Naive B cell (primary cell): Measurements from ENCODE around the gene UXT. TPM values are rescaled to one million over a fixed set of nuclear protein-coding genes. Genes with fewer than 3 reads are reported as not detected.
A peak's percentile ranks its signal among the peaks of the same experiment; 100 is the strongest.
"Not testable (repeated sequence)": the region's sequence is repeated elsewhere in the genome, so short reads cannot be mapped to it uniquely, and the experiment has no call there.

ENCODE experiments used
- ATAC-seq, 2 donors: fragments of 150-1000 bp; cut with Tn5 transposase; 2 replicates each; pipeline ENCODE4 v1.10.0; 2021; ENCODE audit warnings: low read depth in 2 of 2, mild to moderate bottlenecking in 2 of 2, moderate library complexity in 2 of 2
- DNase-seq: peaks from one replicate; pipeline ENCODE4 v3.0.0; 2022
- H3K27ac Mint-ChIP-seq, 6 donors: one replicate each; pipeline ENCODE4 v1.8.0; 2020 to 2022; ENCODE audit warnings: mild to moderate bottlenecking in 6 of 6, mixed read lengths in 6 of 6, moderate library complexity in 5 of 6, inconsistent platforms in 2 of 6
- H3K27me3 Mint-ChIP-seq, 3 donors: one replicate each; pipeline ENCODE4 v1.8.0; 2021 to 2022; ENCODE audit warnings: mixed read lengths in 3 of 3, mild to moderate bottlenecking in 1 of 3
- H3K36me3 Mint-ChIP-seq, 2 donors: one replicate each; pipeline ENCODE4 v1.8.0; 2020 to 2022; ENCODE audit warnings: mixed read lengths in 2 of 2, inconsistent platforms in 1 of 2, mild to moderate bottlenecking in 1 of 2
- H3K4me1 Mint-ChIP-seq, 3 donors: one replicate each; pipeline ENCODE4 v1.8.0; 2020 to 2022; ENCODE audit warnings: mixed read lengths in 3 of 3, inconsistent platforms in 1 of 3, mild to moderate bottlenecking in 1 of 3, moderate library complexity in 1 of 3
- H3K4me3 Mint-ChIP-seq, 8 donors: one replicate each; pipeline ENCODE4 v1.8.0; 2020 to 2022; ENCODE audit warnings: mild to moderate bottlenecking in 8 of 8, mixed read lengths in 8 of 8, moderate library complexity in 8 of 8, inconsistent platforms in 2 of 8
- H3K9me3 Mint-ChIP-seq, 7 donors: one replicate each; pipeline ENCODE4 v1.8.0; 2020 to 2022; ENCODE audit warnings: mixed read lengths in 7 of 7, mild to moderate bottlenecking in 5 of 7, inconsistent platforms in 2 of 7, moderate library complexity in 1 of 7
- polyA plus RNA-seq, 6 donors: library from polyadenylated mRNA; unstranded; fragments of 300-500 nt; fragmentation: Illumina TruSeq; gene quantifications; one replicate each; pipeline ENCODE4 v1.2.3, GENCODE V29; 2021; ENCODE audit warnings: low read depth in 6 of 6

UXT gene, protein sequence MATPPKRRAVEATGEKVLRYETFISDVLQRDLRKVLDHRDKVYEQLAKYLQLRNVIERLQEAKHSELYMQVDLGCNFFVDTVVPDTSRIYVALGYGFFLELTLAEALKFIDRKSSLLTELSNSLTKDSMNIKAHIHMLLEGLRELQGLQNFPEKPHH
- 100 to 1,000 TPM; 281 to 349 (median 329) TPM for polyA plus RNA-seq

DNA sequence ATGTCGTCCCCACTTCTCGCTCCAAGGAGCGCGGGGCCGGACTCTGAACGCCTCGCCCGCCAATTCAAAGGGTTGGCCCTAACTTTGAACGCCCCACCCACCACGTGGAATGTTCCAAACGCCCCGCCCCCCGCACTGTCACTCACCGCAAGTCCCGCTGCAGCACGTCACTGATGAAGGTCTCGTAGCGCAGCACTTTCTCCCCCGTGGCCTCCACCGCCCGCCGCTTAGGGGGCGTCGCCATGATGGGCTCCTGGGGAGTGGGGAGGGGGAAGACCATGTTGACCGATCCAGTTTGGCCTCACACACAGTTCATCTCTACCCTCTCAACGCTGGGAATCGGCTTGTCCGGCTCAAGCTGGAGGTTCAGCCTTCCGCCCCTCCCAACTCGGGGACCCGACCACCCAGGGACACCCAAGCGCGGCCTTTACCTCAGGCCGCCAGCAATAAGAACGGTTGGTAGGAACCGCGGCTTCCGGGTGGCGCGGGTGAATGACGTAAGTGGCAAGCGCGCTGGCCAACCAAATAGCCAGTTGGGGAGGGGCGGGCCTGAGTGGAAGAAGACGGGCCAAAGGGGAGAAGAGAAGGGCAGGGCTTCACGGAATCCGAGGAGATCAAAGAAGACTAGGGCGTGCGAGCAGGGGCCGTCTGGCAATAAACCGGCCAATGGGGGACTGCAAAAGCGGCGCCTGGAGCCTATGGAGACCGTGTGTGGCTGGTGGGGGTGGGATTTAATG lies at the start of gene UXT:
TSS of gene UXT (minus strand) at position 497 of the 737 bp plus-strand sequence. CDS start at position 244, 253 bp downstream.
- Mint-ChIP-seq H3K9me3 (peaks cover 0 to 4% (median 0%) of the 10 kb centered on the region in 7 donors), H3K27ac (peak within 1 kb of the TSS; percentile 94 to 99 (median 98)), H3K4me1 (peaks cover 8 to 17% (median 17%) of the 10 kb centered on the region in 3 donors), H3K36me3 (peaks cover 10 to 13% of the 10 kb centered on the region in 2 donors), H3K27me3 (no peaks in the 10 kb centered on the region), H3K4me3 (peak within 1 kb of the TSS; percentile 77 to 97 (median 91))
- ATAC-seq (peak; percentile 78 to 79), DNase-seq (peak; percentile 90)

DNA sequence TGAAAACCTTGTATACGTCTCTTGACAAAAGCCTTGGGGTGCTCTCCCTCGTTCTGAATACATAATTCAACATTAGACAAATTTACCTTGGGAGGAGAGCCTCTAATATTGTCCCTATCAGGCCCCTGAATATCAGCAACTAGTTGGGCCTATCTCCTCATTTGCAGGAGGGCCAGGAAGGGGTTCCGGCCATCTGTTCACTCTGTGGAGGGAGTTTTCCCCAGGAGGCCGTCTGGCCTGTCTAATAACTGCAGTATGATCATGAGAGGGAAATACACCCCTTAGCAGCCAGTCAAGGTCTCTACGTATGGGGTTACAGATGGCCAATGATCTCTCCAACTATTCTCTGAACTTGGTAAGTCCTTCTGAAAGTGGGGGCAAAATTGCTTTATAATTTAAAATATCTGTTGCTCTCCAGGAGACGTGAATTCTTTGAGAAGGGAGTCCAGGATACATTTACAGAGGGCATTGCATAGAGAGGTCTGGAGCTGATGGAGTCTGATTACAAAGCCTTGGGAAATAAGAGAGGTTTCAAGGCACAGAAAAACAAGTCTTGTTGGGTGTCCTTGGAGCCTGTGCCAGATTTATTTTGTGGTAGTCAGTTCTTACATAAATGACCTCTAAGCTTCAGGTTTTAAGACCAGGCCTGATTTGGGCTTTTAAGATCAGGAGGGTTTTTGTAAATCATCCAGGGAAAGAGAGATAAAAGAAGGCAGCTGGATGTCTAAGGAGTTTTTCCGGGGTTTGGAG lies 48.2 kb upstream of the UXT start:
- Mint-ChIP-seq H3K4me3 (no peak overlapping the region), H3K36me3 (no peaks in the 10 kb centered on the region), H3K27ac (no peak overlapping the region), H3K27me3 (peaks cover 0 to 42% (median 29%) of the 10 kb centered on the region in 3 donors), H3K9me3 (peaks cover 0 to 2% (median 0%) of the 10 kb centered on the region in 7 donors), H3K4me1 (no peaks in the 10 kb centered on the region)
- ATAC-seq (no peak), DNase-seq (no peak)

DNA sequence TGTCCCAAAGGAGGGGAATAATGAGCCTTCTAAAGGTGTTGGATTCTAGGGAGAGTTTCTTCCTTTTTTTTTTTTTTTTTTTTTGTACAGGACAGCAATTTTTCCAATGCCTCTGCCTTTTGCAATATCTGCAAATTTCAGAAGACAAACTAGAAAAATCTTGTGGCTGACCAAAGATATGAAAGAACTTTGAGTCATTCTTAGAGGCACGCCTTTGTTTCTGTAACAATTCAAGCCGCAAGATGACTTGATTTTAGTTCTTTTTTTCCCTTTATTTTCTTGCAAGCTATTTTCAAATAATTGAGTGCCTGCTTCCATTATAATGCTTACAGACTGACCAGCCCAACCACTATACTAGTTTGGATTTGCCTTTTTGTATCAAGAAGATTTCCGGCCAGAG lies 47.6 kb upstream of the UXT start:
- H3K4me1 Mint-ChIP-seq, result no peaks in the 10 kb centered on the region
- H3K27me3 Mint-ChIP-seq, result peaks cover 0 to 42% (median 29%) of the 10 kb centered on the region in 3 donors
- no peak overlapping the region for H3K27ac Mint-ChIP-seq
- DNase-seq, result no peak
- ATAC-seq, result no peak
- H3K36me3 Mint-ChIP-seq, result no peaks in the 10 kb centered on the region
- H3K4me3 Mint-ChIP-seq, result no peak overlapping the region
- no peaks in the 10 kb centered on the region for H3K9me3 Mint-ChIP-seq

DNA sequence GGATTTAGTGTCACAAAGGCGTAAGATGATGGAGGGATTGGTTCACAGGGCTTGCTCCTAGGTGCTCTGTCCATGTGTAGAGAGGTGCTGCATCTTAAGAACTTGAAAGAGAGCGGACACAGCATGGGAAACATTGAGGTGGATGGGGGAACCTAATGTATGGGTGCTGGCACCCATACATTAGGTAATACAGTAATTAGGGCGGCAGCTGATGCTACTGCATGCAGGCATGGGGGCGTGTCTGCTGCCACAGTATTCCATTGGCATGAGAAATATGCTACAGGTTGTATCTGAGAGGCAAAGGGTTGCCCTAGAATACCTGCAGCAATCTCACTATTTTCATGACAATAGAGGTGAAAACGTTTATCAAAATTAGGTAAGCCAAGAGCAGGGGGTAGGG lies 45.8 kb upstream of the UXT start:
- Mint-ChIP-seq H3K27me3 (peaks cover 4 to 44% (median 30%) of the 10 kb centered on the region in 3 donors), H3K9me3 (no peaks in the 10 kb centered on the region), H3K27ac (no peak overlapping the region), H3K4me3 (no peak overlapping the region), H3K4me1 (no peaks in the 10 kb centered on the region), H3K36me3 (no peaks in the 10 kb centered on the region)
- no peak for ATAC-seq
- DNase-seq, result no peak

DNA sequence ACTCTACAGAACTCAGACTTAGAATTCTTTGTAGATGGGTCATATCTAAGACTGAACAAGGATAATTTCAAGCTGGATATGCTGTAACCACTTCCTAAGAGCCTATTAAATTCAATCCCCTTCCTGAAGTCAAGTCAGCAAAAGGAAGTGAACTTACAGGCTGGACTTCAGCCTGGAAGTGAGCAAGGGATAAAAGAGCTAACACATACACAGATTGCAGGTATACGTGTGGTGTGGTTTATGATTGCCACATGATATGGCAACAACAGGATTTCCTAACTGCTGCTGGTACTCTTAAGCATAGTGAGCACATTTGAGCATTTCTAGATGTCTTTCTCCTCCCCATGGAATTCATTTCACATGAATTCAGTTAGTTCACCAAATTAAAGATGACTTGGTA lies 38.2 kb upstream of the UXT start:
- no peak for DNase-seq
- no peaks in the 10 kb centered on the region for H3K36me3 Mint-ChIP-seq
- no peak overlapping the region for H3K27ac Mint-ChIP-seq
- H3K4me3 Mint-ChIP-seq, result no peak overlapping the region
- no peak for ATAC-seq
- no peaks in the 10 kb centered on the region for H3K4me1 Mint-ChIP-seq
- peaks cover 4 to 30% (median 11%) of the 10 kb centered on the region in 3 donors for H3K27me3 Mint-ChIP-seq
- peaks cover 0 to 7% (median 2%) of the 10 kb centered on the region in 7 donors for H3K9me3 Mint-ChIP-seq

DNA sequence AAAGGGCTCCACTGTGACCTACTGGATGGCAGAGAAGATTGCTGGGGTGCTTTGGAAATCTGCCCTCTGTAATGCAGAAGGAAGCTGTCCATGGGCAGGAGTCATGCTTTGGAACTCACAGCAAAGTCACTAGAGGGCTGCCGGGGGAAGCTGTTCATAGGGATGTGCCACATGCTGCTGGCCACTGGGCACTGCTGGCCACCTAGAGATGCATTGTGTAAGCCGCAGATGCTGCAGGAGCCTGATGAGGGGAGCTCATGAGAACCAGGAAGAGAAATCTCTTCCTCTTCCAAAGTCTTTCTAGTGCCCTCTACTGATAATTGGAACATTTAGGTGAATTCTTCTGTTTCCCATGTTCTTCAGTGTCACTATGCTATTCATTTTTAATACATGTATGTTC lies 31.2 kb upstream of the UXT start:
- no peaks in the 10 kb centered on the region for H3K4me1 Mint-ChIP-seq
- H3K4me3 Mint-ChIP-seq, result no peak overlapping the region
- ATAC-seq, result no peak
- H3K9me3 Mint-ChIP-seq, result no peaks in the 10 kb centered on the region
- H3K27me3 Mint-ChIP-seq, result peaks cover 19 to 41% (median 25%) of the 10 kb centered on the region in 3 donors
- H3K27ac Mint-ChIP-seq, result no peak overlapping the region
- no peak for DNase-seq
- H3K36me3 Mint-ChIP-seq, result no peaks in the 10 kb centered on the region

DNA sequence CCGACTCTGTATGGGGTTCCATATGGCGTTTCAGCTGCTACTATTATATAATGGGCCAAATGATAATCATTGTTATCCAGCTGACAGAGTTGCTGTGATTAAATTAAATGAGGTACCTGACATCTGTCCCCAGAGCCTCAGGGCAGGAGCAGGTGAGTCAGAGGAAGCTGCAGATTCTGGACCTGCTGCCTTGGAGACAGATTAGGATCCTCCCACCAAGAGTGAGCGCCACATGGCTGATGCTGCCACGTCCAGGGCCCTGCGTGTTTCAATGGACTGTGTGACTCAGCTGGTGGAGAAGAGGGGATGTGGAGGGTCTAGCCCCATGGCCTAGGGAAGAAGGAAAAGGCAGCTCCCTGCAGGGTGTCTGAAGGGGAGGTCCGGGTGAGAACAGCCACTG lies 28.3 kb upstream of the UXT start:
- no peaks in the 10 kb centered on the region for H3K9me3 Mint-ChIP-seq
- no peak overlapping the region for H3K4me3 Mint-ChIP-seq
- no peak for DNase-seq
- H3K4me1 Mint-ChIP-seq, result no peaks in the 10 kb centered on the region
- ATAC-seq, result no peak
- peaks cover 19 to 53% (median 39%) of the 10 kb centered on the region in 3 donors for H3K27me3 Mint-ChIP-seq
- H3K36me3 Mint-ChIP-seq, result no peaks in the 10 kb centered on the region
- no peak overlapping the region for H3K27ac Mint-ChIP-seq

DNA sequence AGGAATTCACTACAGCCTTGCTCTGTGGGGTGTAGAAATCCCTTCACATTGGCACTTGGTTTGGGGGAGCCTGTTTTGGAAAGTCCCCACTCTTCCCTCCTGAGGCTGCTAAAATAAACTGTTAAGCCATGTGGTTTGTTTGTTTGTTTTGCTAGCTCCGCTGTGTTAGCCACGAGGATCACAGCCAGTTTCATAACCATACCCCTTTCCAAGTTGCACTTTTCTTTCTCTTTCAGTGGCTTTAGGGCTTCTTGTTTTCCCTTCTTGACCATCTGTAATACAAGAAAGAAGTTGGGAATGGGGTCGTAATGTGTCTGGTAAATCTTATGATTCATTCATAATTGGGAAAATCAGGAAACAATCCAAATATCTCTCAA lies 24.8 kb upstream of the UXT start:
- H3K27me3 Mint-ChIP-seq, result peaks cover 12 to 46% (median 37%) of the 10 kb centered on the region in 3 donors
- peaks cover 0 to 2% (median 0%) of the 10 kb centered on the region in 7 donors for H3K9me3 Mint-ChIP-seq
- ATAC-seq, result no peak
- no peaks in the 10 kb centered on the region for H3K36me3 Mint-ChIP-seq
- H3K4me1 Mint-ChIP-seq, result no peaks in the 10 kb centered on the region
- H3K4me3 Mint-ChIP-seq, result no peak overlapping the region
- H3K27ac Mint-ChIP-seq, result no peak overlapping the region
- no peak for DNase-seq

DNA sequence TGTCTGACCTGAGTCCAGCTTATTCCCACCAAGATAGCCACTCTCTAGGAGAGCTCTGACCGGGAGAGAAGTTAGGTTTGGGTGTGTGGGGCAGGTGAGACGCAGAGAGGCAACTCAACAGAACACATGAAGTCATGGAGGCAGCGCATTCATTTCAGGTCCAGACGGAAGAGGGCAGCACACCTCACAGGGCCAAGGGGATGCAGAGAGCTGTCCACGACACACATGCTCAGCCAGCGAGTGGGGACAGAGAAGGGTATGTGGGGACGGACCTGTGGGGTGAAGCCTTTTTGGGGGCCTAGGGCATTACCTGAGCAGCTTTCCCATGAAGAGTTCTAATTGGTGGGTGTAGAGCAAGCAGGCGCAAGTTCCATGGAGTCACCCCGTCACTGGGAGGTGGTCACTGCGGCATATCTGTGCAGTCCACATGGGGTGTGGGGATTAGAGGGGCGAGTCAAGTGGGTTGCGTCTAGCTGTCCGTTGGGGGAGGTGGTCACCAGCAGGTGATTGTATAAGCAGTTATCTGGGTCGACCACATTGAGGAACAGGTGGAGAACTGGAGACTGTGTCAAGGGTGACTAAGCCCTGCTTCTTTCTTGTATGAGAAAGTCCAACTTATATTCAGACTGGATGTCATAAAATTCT lies 24.3 kb upstream of the UXT start:
- H3K27ac Mint-ChIP-seq, result no peak overlapping the region
- H3K4me1 Mint-ChIP-seq, result no peaks in the 10 kb centered on the region
- no peaks in the 10 kb centered on the region for H3K36me3 Mint-ChIP-seq
- peaks cover 12 to 47% (median 38%) of the 10 kb centered on the region in 3 donors for H3K27me3 Mint-ChIP-seq
- H3K9me3 Mint-ChIP-seq, result peaks cover 0 to 2% (median 0%) of the 10 kb centered on the region in 7 donors
- no peak overlapping the region for H3K4me3 Mint-ChIP-seq
- ATAC-seq, result no peak
- DNase-seq, result no peak

DNA sequence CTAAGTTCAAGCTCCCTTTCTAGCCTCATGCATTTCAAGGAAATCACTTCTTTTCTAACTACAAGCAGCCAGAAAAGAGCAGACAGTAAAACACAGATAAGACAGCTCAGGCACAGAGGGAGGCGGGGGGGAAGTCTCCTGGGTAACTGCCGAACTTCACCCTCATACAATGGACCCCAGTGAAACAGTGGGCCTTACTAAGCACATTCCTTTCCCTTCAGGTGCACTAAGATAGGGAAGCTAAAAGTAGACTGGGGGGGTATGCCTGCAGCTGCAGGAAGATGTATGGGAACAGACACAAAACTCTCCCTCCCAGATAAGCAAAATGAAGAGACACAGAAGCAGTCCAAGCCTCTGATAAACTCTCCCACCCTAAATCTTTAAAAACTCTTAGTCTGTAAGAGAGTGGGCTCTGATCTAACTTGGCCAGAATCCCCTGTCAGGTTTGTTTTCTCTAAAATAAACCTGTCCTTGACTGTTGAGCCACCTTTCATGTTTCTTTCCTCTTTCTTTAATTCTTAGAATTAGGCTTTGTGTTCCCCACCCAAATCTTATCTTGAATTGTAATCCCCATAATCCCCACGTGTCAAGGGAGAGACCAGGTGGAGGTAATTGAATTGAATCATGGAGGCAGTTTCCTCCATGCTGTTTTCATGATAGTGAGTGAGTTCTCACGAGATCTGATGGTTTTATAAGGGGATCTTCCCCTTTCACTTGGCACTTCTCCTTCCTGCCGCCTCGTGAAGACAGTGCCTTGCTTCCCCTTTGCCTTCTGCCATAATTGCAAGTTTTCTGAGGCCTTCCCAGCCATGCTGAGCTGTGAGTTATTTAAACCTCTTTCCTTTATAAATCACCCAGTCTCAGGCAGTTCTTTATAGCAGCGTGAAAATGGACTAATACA lies 17.2 kb upstream of the UXT start:
- Mint-ChIP-seq H3K27me3 (peaks cover 0 to 18% (median 10%) of the 10 kb centered on the region in 3 donors), H3K4me3 (peak overlapping the region in 1 of 8 donors; percentile 17), H3K27ac (peak overlapping the region in 1 of 6 donors; percentile 27)
- H3K9me3 Mint-ChIP-seq, H3K36me3 Mint-ChIP-seq, H3K4me1 Mint-ChIP-seq, DNase-seq, ATAC-seq: not testable (repeated sequence)

DNA sequence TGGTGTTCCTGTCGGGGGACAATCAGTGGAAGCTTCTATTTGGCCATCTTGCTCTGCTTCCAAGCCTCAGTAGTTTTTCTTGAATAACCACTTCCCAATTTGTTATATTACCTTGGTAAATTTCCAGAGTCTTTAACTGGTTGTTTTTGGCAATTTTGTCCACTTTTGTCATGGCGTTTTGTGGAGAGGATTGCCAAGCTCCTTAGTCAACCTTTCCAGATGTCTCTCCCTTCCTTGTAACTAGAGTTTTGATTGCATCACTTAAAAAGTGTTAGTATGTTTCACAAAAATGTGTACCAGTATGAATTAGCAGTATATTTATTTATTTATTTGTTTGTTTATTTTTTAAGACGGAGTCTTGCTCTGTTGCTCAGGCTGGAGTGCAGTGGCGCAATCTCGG lies 15.8 kb upstream of the UXT start:
- Mint-ChIP-seq H3K36me3 (no peaks in the 10 kb centered on the region), H3K27me3 (peaks cover 0 to 13% (median 10%) of the 10 kb centered on the region in 3 donors), H3K27ac (no peak overlapping the region), H3K4me3 (no peak overlapping the region), H3K9me3 (peaks cover 0 to 12% (median 4%) of the 10 kb centered on the region in 7 donors), H3K4me1 (peaks cover 2 to 6% (median 5%) of the 10 kb centered on the region in 3 donors)
- DNase-seq (no peak), ATAC-seq (no peak)

DNA sequence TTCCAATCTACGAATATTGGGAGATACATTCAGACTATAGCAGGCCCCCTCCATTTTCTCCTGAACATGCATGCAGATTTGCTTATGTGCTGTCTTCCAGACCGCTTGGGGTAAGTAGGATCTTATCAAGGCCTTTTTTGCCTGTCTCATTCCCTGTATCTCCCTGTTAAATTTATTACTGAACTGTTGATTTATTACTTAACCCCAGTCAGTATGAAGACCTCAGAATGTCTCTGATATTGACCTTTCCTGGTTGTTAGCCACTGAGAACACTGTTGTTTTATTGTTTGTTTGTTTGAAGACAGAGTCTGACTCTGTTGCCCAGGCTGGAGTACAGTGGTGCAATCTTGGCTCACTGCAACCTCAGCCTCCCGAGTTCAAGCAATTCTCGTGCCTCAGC lies 6.8 kb upstream of the UXT start:
- not testable (repeated sequence) for H3K4me3 Mint-ChIP-seq, ATAC-seq, H3K4me1 Mint-ChIP-seq, H3K27ac Mint-ChIP-seq, H3K27me3 Mint-ChIP-seq, DNase-seq, H3K9me3 Mint-ChIP-seq, H3K36me3 Mint-ChIP-seq
